WTC11 (cell line): ENCODE data around the gene RASSF4. TPM values are rescaled to one million over a fixed set of nuclear protein-coding genes. Genes with fewer than 3 reads are reported as not detected.

Experiments used
- ATAC-seq: fragments of 200-7000 bp; cut with Tn5 transposase; 2 replicates; pipeline ENCODE4 v1.10.0; 2021; ENCODE audit warnings: mild to moderate bottlenecking, moderate library complexity
- CTCF ChIA-PET: fragments of 300-600 bp; sonication (Branson Sonifier 250); formaldehyde crosslinking; loops from one replicate; lab custom pipeline; 2021; ENCODE audit warnings: antibody characterized with exemption; lab: Charles Lee
- POLR2A ChIA-PET: fragments of 350-600 bp; sonication (Branson Sonifier 250); formaldehyde crosslinking; loops from one replicate; lab custom pipeline; 2021; ENCODE audit warnings: antibody characterized with exemption; lab: Charles Lee
- DNase-seq: peaks from one replicate; pipeline ENCODE4 v3.0.0; 2021; ENCODE audit warnings: low spot score
- H3K27ac Mint-ChIP-seq: 2 replicates; pipeline ENCODE4 v1.8.0; 2021; ENCODE audit warnings: mixed read lengths
- H3K27me3 Mint-ChIP-seq: 2 replicates; pipeline ENCODE4 v1.8.0; 2021; ENCODE audit warnings: low read depth, mild to moderate bottlenecking, moderate library complexity, mixed read lengths
- H3K36me3 Mint-ChIP-seq: 2 replicates; pipeline ENCODE4 v1.8.0; 2021; ENCODE audit warnings: mixed read lengths
- H3K4me1 Mint-ChIP-seq: 2 replicates; pipeline ENCODE4 v1.8.0; 2022; ENCODE audit warnings: mixed read lengths
- H3K4me3 Mint-ChIP-seq: 2 replicates; pipeline ENCODE4 v1.8.0; 2021; ENCODE audit warnings: mild to moderate bottlenecking, moderate library complexity, mixed read lengths
- H3K9me3 Mint-ChIP-seq: 2 replicates; pipeline ENCODE4 v1.8.0; 2021; ENCODE audit warnings: mixed read lengths
- AFF4 ChIP-seq: sonication (generic); formaldehyde crosslinking; IDR thresholded peaks from 2 replicates; pipeline ENCODE4 v1.8.1; 2023; ENCODE audit warnings: mild to moderate bottlenecking, missing genetic modification reagents, borderline replicate concordance
- ARID4B ChIP-seq: sonication (generic); formaldehyde crosslinking; IDR thresholded peaks from 2 replicates; pipeline ENCODE4 v1.8.0; 2023; ENCODE audit warnings: missing genetic modification reagents, mild to moderate bottlenecking, borderline replicate concordance
- CTCF ChIP-seq: fragments of 200-600 bp; IDR thresholded peaks from 2 replicates; pipeline ENCODE4 v1.8.0; 2022; ENCODE audit warnings: antibody characterized with exemption
- E2F1 ChIP-seq: sonication (generic); formaldehyde crosslinking; IDR thresholded peaks from 2 replicates; pipeline ENCODE4 v1.8.0; 2022; ENCODE audit warnings: mild to moderate bottlenecking, missing genetic modification reagents
- OVOL2 ChIP-seq: fragments of 250-450 bp; sonication (Bioruptor Pico); IDR thresholded peaks from 2 replicates; pipeline ENCODE4 v1.9.0; 2021; ENCODE audit warnings: mild to moderate bottlenecking, borderline replicate concordance
- ZNF219 ChIP-seq: sonication (generic); formaldehyde crosslinking; IDR thresholded peaks from 2 replicates; pipeline ENCODE4 v1.8.0; 2023; ENCODE audit warnings: missing genetic modification reagents, mild to moderate bottlenecking, borderline replicate concordance
- ZNF532 ChIP-seq: fragments of 250-450 bp; sonication (Bioruptor Pico); IDR thresholded peaks from 2 replicates; pipeline ENCODE4 v1.9.0; 2021; ENCODE audit warnings: mild to moderate bottlenecking, borderline replicate concordance
- total RNA-seq: library from RNA; stranded (reverse); gene quantifications from 3 replicates; pipeline ENCODE4 v1.2.3, GENCODE V29; 2021

RASSF4 gene
- total RNA-seq, 1 experiment from 2014 or later: 15.7 TPM

- TF ChIP-seq AFF4 (CRISPR knock-in tag) (no peak), OVOL2 (CRISPR knock-in tag) (no peak), ARID4B (CRISPR knock-in tag) (no peak), E2F1 (CRISPR knock-in tag) (no peak), ZNF219 (CRISPR knock-in tag) (no peak)
Observed at GRCh38 chr10:44931621-44932516, 27.7 kb upstream of the RASSF4 start (continued).

- TF ChIP-seq CTCF (peak; percentile 93), ZNF532 (CRISPR knock-in tag) (no peak)
- Mint-ChIP-seq H3K36me3 (no peaks in the 10 kb centered on the region), H3K27ac (no peak overlapping the region), H3K4me1 (peaks cover 4% of the 10 kb centered on the region), H3K9me3 (no peaks in the 10 kb centered on the region; the same call in 1 of the 2 replicates), H3K4me3 (no peak overlapping the region), H3K27me3 (peaks cover 14% of the 10 kb centered on the region)
- POLR2A ChIA-PET: interaction anchor here (0.6 to 1.6 kb wide), 4 partner anchors 15 to 62 kb away, joined by 3 to 8 read pairs (median 4); no protein-coding TSS in a partner anchor
- DNase-seq (peak; percentile 96), ATAC-seq (peak; percentile 98)
- CTCF ChIA-PET: interaction anchor here (0.6 to 5.2 kb wide), 44 partner anchors 12 to 562 kb away, joined by 3 to 143 read pairs (median 6); partner anchors contain the start of genes DEPP1, RASSF4, TMEM72 and ZNF22
Observed at GRCh38 chr10:44932517-44933450, 26.8 kb upstream of the RASSF4 start.
